Muscle layer of colon (tissue), 2 donors: Measurements from ENCODE around the gene MGST1.

Source experiments
- H3K27ac ChIP-seq: one replicate; pipeline ENCODE4 v1.7.0; 2013; ENCODE audit warnings: low read depth, mild to moderate bottlenecking, low read length, moderate library complexity
- H3K27me3 ChIP-seq, 2 donors: one replicate each; pipeline ENCODE4 v1.7.0; 2013; ENCODE audit warnings: low read length in 2 of 2, mild to moderate bottlenecking in 2 of 2; ENCODE audit not compliant: insufficient read depth in 2 of 2, control insufficient read depth in 1 of 2
- H3K36me3 ChIP-seq: one replicate; pipeline ENCODE4 v1.7.0; 2013; ENCODE audit warnings: mild to moderate bottlenecking, low read length; ENCODE audit not compliant: insufficient read depth
- H3K4me1 ChIP-seq: one replicate; pipeline ENCODE4 v1.7.0; 2013; ENCODE audit warnings: mild to moderate bottlenecking, low read length; ENCODE audit not compliant: insufficient read depth
- H3K4me3 ChIP-seq, 2 donors: one replicate each; pipeline ENCODE4 v1.7.0; 2013; ENCODE audit warnings: low read length in 2 of 2, low read depth in 1 of 2, mild to moderate bottlenecking in 1 of 2, moderate library complexity in 1 of 2
- H3K9ac ChIP-seq: one replicate; pipeline ENCODE4 v1.7.0; 2013; ENCODE audit warnings: low read length
- H3K9me3 ChIP-seq: one replicate; pipeline ENCODE4 v1.7.0; 2013; ENCODE audit warnings: mild to moderate bottlenecking, low read length
- donor health status: abdominal sarcoma.
- donor health status: Adenocarcinoma of cecum.

MGST1 gene

GRCh38 chr12:16347391-16348298, at the start of gene MGST1:
TSS of gene MGST1 (plus strand) at chr12:16347645. CDS start at chr12:16354253, 6,608 bp downstream.
- H3K4me3 ChIP-seq, result peak within 1 kb of the TSS; percentile 24 to 76

GRCh38 chr12:16299403-16299802, 48.0 kb upstream of the MGST1 start:
- Histone ChIP-seq H3K4me1 (peaks cover 8% of the 10 kb centered on the region), H3K4me3 (no peak overlapping the region), H3K27me3 (no peaks in the 10 kb centered on the region), H3K27ac (no peak overlapping the region), H3K9me3 (no peaks in the 10 kb centered on the region), H3K36me3 (no peaks in the 10 kb centered on the region), H3K9ac (no peak overlapping the region)

More at GRCh38 chr12:16347391-16348298, at the start of gene MGST1:
- Histone ChIP-seq H3K36me3 (no peaks in the 10 kb centered on the region), H3K27me3 (no peaks in the 10 kb centered on the region), H3K27ac (peak within 1 kb of the TSS; percentile 35), H3K9me3 (no peaks in the 10 kb centered on the region), H3K4me1 (peaks cover 11% of the 10 kb centered on the region), H3K9ac (peak within 1 kb of the TSS; percentile 41)

GRCh38 chr12:16300122-16300521, 47.3 kb upstream of the MGST1 start:
- Histone ChIP-seq H3K36me3 (no peaks in the 10 kb centered on the region), H3K9me3 (no peaks in the 10 kb centered on the region), H3K4me1 (peaks cover 8% of the 10 kb centered on the region), H3K4me3 (no peak overlapping the region), H3K9ac (no peak overlapping the region), H3K27me3 (no peaks in the 10 kb centered on the region), H3K27ac (no peak overlapping the region)

GRCh38 chr12:16300736-16301135, 46.7 kb upstream of the MGST1 start:
- peaks cover 8% of the 10 kb centered on the region for H3K4me1 ChIP-seq
- no peak overlapping the region for H3K27ac ChIP-seq
- H3K9me3 ChIP-seq, result no peaks in the 10 kb centered on the region
- H3K4me3 ChIP-seq, result no peak overlapping the region
- H3K27me3 ChIP-seq, result no peaks in the 10 kb centered on the region
- no peaks in the 10 kb centered on the region for H3K36me3 ChIP-seq
- no peak overlapping the region for H3K9ac ChIP-seq

- H3K4me1 ChIP-seq, result peaks cover 8% of the 10 kb centered on the region
- no peak overlapping the region for H3K4me3 ChIP-seq
- no peak overlapping the region for H3K27ac ChIP-seq
- H3K36me3 ChIP-seq, result no peaks in the 10 kb centered on the region
- peaks cover 3% of the 10 kb centered on the region for H3K9me3 ChIP-seq
- no peak overlapping the region for H3K9ac ChIP-seq
- no peaks in the 10 kb centered on the region for H3K27me3 ChIP-seq
Observed at GRCh38 chr12:16303939-16304338, 43.5 kb upstream of the MGST1 start.

GRCh38 chr12:16307856-16308475, 39.5 kb upstream of the MGST1 start:
- Histone ChIP-seq H3K9me3 (peaks cover 4% of the 10 kb centered on the region), H3K27me3 (no peaks in the 10 kb centered on the region), H3K4me3 (no peak overlapping the region), H3K4me1 (no peaks in the 10 kb centered on the region), H3K9ac (no peak overlapping the region), H3K27ac (no peak overlapping the region), H3K36me3 (no peaks in the 10 kb centered on the region)

GRCh38 chr12:16310934-16311333, 36.5 kb upstream of the MGST1 start:
- no peaks in the 10 kb centered on the region for H3K36me3 ChIP-seq
- H3K9me3 ChIP-seq, result peaks cover 4% of the 10 kb centered on the region
- no peak overlapping the region for H3K9ac ChIP-seq
- no peaks in the 10 kb centered on the region for H3K27me3 ChIP-seq
- no peaks in the 10 kb centered on the region for H3K4me1 ChIP-seq
- no peak overlapping the region for H3K27ac ChIP-seq
- no peak overlapping the region for H3K4me3 ChIP-seq

- Histone ChIP-seq H3K4me3 (no peak overlapping the region), H3K27me3 (no peaks in the 10 kb centered on the region), H3K4me1 (no peaks in the 10 kb centered on the region), H3K27ac (no peak overlapping the region), H3K36me3 (no peaks in the 10 kb centered on the region), H3K9me3 (no peaks in the 10 kb centered on the region), H3K9ac (no peak overlapping the region)
Observed at GRCh38 chr12:16323010-16323409, 24.4 kb upstream of the MGST1 start.

GRCh38 chr12:16323638-16324037, 23.8 kb upstream of the MGST1 start:
- H3K36me3 ChIP-seq, result no peaks in the 10 kb centered on the region
- H3K4me3 ChIP-seq, result no peak overlapping the region
- H3K9ac ChIP-seq, result no peak overlapping the region
- H3K27ac ChIP-seq, result no peak overlapping the region
- no peaks in the 10 kb centered on the region for H3K9me3 ChIP-seq
- no peaks in the 10 kb centered on the region for H3K4me1 ChIP-seq
- no peaks in the 10 kb centered on the region for H3K27me3 ChIP-seq

GRCh38 chr12:16324272-16324671, 23.2 kb upstream of the MGST1 start:
- Histone ChIP-seq H3K27me3 (no peaks in the 10 kb centered on the region), H3K4me3 (no peak overlapping the region), H3K9ac (no peak overlapping the region), H3K27ac (no peak overlapping the region), H3K9me3 (no peaks in the 10 kb centered on the region), H3K36me3 (no peaks in the 10 kb centered on the region), H3K4me1 (no peaks in the 10 kb centered on the region)

GRCh38 chr12:16324772-16325171, 22.7 kb upstream of the MGST1 start:
- Histone ChIP-seq H3K9me3 (no peaks in the 10 kb centered on the region), H3K27ac (no peak overlapping the region), H3K36me3 (no peaks in the 10 kb centered on the region), H3K4me3 (no peak overlapping the region), H3K4me1 (no peaks in the 10 kb centered on the region), H3K9ac (no peak overlapping the region), H3K27me3 (no peaks in the 10 kb centered on the region)
